NCI-H82 treated with DMSO at 0.1 percent for 48 hours (cell line): ENCODE results near the gene COL4A6.

ENCODE experiments used
- DNase-seq: peaks from one replicate; lab custom pipeline; 2025; ENCODE audit not compliant: unreplicated experiment; lab: John Stamatoyannopoulos, UW

The COL4A6 gene

GRCh38 chrX:108217876-108218275 is 220.3 kb downstream of the COL4A6 start:
- DNase-seq = no peak

DNA sequence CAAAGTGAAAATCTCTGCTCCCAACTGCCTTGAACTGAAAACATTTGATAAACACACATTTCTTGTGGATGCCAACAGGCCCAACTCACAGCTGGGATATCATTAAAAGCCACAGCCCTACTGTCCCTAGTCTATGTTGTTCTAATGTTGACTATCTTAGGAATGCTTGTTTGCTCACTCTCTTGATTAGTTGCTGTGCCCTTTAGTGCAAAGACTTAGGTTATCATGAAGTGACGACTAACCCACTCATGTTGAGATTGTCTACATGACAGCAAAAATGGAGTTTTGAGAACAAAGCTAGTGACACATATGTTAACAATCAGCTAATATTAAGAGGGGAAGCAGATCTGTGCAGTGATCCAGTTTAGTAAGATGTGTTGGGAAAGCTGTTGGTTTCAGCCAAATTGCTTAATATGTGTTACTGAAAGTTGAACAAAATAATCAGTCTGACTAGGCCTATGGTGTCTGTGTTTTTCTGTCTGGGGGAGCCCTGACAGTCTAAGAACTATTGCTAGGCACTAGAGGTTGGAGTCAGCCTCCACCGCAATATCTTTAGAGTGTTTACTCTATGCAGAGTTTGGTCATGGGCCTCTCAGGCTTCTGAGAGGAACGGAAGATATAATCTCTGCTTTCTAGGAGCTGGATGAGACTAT is 221.2 kb downstream of the COL4A6 start:
- DNase-seq = no peak

- DNase-seq = no peak
Measured at GRCh38 chrX:108216405-108216804, 221.8 kb downstream of the COL4A6 start.

GRCh38 chrX:108211301-108211700 is 226.9 kb downstream of the COL4A6 start:
- DNase-seq = no peak

DNA sequence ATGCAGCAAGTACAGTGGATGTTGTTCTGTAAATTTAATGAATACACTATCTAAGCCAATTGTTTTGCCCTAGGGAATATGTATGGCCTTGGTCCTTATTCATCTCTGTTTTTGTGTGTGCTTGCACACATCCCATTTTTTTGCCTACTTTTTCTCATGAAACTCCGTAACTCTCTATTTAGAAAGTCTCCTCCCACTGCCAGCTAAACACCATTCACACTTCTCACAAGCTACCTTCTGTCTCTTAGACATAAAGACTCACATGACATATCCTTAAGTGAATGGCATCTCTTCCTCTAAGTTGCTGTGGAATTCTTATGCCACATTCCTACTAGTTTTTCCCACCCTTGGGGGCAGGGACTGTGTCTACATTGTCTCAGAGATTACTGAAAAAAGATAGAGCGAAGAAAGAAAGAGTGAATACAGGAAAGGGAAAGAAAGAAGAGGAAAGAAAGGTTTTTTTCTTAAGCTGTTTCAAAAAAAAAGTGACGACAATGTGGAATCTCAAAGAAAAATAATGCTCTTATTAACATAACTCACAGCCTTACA is 229.1 kb downstream of the COL4A6 start:
- DNase-seq = no peak

DNA sequence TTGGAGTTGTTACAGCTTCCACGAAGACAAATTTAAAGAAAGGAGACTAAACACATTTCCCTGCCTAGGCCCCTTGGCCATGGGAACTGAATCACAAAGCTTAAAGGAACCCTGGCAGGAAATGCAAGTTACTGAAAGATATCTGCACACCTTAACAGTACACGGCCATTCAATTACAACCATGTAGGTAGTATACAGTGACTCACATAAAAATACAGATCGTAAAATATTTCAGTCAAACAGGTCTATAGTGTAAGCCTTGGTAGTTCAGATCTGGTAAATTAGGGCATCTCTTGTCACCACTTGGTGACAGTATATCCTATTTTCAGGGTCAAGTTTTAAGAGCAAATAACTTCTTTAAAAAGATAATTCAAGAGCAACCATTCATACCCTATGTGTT is 234.7 kb downstream of the COL4A6 start:
- no peak for DNase-seq

- no peak for DNase-seq
Measured at GRCh38 chrX:108199691-108200090, 238.5 kb downstream of the COL4A6 start.

DNA sequence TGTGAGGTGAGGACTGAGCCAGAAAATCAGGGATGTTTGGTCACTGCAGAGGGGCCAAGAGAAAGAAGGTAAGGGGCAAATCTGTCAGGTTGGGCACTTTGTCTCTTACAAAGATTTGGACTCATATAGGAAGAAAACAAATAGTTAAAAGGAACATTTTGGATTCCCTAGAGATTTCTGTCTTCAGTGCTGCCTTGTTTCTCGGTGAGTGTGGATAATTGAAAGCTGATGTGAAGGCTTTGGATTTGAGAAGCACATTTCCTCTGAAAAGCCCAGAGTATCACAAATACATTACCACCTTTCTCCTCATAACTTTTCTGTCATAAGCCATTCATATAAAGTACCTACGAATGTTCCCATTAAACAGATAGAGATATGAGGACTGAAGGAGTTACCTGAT is 239.2 kb downstream of the COL4A6 start:
- DNase-seq = no peak

- DNase-seq = no peak
Measured at GRCh38 chrX:108198420-108198819, 239.8 kb downstream of the COL4A6 start.

- no peak for DNase-seq
Measured at GRCh38 chrX:108186811-108187210, 251.4 kb downstream of the COL4A6 start.

- no peak for DNase-seq
Measured at GRCh38 chrX:108178143-108178498, 260.1 kb downstream of the COL4A6 start.

GRCh38 chrX:108177351-108178142 is 260.7 kb downstream of the COL4A6 start:
- no peak for DNase-seq

DNA sequence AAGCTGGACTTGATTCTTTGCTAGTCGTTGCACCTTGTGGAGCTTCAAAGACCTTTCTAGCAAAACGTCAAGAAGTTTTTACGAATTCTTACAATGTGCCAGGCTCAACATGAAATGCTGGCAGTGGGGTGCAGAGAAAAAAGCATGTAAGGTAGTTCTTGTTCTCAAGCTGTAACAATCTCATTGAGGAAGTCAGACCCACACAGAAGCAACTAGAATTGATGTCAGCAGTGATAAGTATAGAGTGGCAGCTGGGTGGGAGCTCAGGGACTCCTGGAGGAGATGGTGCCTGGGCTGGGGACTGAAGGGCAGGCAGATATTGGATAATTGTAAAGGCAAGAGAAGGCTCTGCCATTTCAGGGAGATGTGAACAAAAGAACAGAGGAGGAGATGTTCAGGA is 264.3 kb downstream of the COL4A6 start:
- DNase-seq = no peak

- DNase-seq = no peak
Measured at GRCh38 chrX:108171671-108172070, 266.6 kb downstream of the COL4A6 start.

DNA sequence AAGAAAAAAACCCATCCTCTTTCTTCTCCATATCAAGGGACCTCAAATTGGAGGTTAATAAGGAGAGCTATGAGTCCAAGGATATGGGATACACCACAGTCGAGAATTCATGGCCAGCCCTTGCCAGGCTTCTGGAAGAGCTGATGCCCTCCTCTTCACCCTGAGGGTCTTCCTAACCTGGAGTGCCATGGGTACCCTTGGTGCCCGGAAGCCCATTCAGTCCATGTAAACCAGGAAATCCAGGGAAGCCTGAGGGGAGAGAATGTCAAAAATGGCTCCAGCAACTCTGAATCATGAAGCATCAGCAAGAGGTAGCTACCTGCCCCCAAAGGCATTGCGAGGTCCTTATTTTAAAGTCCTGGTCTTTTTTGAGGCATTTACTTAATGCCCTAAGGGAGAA is 268.5 kb downstream of the COL4A6 start:
- no peak for DNase-seq

DNA sequence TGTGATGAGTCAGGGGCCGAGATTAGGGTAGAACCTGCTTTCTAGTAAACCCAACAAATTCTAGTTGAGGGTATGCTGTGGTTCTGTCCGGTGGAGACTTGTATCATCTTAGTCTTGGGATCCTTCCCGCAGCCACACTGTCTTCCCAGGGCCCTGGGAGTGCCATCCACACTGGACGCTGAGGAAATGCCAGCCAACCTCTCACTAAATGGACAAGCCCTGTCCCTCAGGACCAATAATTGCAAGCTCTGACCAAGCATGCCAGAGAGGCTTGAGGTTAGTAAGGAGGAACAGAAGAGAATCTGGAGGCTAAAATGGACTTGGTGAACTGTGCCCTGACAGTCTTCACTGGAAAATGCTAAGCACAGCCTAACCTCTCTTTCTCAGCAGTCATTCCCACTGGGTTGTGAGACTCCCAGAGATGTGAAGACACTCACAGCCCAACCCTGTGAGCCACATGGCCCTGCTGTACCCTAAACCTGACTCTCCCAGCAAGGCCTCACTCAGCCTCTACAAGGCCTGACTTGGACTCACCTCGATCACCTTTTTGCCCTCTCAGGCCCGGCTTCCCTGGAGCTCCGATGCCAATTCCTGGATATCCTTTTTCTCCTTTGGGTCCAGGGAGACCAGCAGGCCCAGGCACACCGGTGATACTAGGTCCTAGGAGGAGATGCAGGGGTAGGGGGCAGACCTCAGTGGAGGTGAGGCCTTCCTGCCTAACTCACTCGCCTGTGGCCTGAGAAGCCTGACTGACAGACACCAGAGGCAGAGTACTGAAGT is 269.1 kb downstream of the COL4A6 start:
- DNase-seq = no peak

DNA sequence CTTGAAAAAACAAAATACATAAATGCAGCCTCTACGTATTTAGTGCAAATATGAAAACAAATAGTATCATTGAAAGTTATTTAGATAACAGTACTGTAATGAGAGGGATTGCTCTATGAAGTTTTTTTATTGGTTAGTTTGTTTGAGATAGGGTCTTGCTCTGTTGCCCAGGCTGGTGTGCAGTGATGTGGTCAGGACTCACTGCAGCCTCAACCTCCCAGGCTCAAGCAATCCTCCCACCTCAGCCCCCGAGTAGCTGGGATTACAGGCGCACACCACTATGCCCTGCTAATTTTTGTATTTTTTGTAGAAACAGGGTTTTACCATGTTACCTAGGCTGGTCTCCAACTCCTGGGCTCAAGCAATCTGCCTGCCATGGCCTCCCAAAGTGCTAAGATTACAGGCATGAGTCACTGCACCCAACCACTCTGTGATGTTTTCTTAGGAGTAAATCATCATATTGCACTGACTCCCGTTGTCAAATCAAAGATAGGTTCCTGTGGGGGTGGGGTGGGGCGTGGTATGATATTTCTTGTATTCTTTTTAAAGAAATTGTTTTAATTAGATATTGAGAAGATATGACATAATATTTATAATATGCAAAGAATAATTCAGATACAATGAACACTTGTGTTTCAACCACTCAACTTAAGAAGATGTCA is 270.9 kb downstream of the COL4A6 start:
- DNase-seq = no peak

DNA sequence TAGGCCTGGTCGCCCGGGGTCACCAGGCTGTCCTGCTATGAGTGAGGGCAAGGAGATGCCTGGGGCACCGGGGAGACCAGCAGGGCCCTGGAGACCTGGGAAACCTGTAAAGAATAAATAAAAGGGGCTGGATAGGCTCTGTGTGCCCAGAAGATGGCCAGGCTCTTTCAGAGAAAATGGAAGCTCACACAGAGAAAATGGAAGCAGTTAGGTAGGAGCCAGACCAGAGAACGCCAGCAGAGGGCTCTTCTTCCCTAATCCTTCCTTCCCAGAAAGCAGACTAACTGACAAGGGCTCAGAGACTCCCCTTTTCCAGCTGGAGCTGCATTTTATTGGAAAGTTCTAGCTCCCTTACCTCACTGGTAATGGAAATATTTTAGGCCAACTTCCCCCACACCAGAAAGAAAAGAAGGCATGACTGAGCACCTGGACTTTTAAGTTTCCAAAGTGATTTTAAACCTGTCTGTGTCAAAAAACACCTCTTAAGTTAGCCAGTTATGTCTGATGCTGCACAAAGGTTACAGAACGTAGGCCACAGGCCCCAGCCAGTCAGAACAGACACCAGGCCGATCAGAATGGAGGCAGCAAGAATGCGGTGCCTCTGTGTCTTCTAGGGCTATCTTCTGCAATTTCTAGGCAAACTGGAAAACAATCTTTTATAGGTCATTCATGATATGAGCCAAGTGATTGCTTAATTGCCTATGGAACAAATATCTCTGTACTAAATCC is 272.7 kb downstream of the COL4A6 start:
- DNase-seq = peak; percentile 27

DNA sequence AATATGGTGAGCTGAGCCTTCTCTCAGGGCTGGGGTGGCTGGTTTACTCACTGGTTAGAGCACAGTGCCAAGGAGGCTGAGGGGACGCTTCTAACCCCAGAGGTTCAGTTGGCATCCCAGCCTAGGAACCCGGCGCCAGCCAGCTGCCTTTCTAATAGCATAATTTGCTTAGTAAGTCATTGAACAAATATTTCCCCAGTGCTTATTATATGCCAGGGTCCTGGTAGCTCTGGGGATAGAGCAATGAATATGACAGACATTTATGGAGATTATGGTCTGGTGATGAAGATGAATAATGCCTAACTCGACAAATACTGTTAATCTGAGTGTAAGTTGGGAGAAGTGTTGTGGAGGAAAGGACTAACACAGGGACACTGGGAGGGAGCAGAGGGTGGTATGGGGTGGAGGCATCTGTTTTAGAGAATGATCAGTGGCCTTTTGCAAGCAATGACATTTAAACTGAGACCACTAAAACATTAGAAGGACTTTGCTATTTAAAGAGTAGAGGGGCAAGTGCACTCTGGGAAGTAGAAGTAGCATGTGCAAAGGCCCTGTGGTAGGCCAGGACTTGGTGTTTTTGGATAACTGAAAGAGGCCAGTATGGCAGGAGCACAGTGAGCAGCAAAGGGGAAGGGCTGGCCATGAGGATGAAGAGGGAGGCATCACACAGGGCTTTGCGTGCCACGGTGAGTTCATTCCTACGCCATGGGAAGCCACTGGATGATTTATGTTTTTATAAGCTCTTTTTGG is 274.7 kb downstream of the COL4A6 start:
- DNase-seq = no peak

GRCh38 chrX:108162265-108162664 is 276.0 kb downstream of the COL4A6 start:
- DNase-seq = no peak
